ENCODE measurements around the gene SH2D5.
"Not testable (repeated sequence)": the region's sequence is repeated elsewhere in the genome, so short reads cannot be mapped to it uniquely, and the experiment has no call there.

Gene SH2D5

DNA sequence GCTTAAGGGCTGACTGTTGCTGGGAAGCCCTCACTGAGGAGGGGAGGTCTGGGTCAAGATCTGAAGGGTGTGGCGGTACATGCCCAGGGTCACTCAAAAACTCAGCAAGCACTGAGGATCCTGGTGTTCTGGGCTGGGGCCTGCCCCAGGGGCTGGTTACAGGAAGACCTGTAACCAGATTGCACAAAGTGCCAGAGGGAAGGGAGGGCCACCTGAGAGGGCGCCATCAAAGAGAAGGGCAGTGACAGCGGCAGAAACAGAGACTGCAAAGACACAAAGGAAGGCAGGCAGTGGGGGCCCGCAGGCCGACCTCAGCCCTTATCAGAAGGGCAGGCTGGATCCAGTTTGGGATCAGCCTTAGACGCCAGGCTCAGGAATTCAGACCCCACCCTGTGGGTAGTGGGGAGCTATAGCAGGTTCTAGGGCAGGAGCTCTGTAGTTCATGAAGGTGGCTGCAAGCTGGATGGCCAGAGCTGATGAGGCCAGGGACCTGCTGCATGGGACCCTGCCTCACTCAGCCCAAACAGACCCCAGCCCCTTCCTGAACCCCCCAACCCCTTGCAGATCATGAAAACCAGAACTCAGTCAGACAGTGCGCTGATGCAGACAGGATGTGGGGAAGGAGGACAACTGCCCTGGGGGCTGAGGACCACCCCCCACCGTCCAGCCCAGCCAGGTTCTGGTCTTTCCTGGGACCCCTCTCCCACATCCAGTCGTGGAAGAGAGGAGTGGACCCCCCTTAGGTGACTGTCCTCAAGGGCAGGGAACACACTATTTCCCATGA is 3.9 kb downstream of the SH2D5 start:
- DNase-seq (ENCODE audit: low spot score) = no peak

DNA sequence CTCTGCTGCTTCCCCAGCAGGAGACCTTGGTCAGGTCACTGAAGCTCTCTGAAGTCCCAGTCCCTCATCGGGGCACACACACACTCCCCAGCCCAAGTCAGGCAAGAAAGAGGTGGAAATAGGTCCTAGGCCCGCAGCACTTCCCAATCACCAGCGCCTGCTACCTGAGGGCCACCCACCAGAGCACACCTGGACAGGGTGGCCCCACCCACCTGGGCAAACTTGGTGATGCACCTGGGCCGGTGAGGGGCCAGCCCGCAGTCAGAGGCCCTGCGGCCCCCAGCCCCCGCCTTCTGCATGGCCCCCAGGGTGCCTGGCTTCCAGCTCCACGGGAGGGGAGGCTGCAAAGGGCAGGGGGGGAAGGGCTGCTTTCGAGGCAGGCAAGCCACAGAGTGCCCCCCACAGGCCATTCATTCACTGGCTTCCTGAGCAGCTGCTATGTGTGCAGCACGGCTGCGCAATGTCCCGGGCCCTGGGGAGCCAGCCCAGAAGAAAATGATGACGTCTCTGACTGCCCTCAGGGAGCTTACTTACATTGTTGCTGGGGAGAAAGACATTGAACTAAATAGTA is 4.7 kb downstream of the SH2D5 start:
- no peak for DNase-seq (ENCODE audit: low spot score)

DNA sequence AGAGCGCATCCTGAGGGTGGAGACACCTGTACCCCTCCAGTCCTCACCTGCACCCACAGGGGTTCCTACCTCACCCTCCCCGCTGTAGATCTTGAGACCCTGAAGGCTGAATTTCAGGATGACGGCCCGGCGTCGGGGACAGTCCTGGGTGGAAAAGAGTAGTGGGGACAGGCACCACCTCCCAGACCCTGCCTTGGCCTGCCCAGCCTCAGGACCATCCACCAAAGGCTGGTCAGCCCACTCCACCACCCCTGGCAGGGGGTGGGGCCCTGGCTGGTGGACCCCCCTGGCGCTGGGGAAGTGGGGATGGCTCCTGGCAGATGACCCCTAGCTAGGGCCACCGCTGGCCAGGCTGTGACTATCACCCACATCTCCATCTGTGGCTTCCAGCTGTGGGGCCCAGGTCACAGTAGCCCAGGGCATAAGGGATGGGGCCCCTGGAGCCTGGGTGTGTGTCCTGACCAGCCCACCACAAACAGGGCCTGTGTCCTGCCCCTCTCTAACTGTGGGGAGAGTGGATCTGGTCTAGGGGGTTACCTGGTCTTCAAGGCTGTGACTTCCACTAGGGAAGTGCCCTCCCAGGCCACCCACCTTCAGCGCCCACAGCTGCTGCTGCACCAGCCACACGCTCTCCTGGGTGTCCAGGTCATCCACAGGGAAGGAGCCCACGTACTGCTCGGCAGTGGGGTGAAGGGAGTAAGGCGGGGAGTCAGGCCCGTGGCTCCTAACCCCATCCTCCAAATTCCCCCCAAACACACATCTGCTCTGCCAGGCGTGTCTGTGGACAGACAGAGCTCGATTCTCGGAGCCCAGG is 5.4 kb downstream of the SH2D5 start:
- no peak for DNase-seq (ENCODE audit: low spot score)

- DNase-seq (ENCODE audit: low spot score) = no peak
These were observed 6.2 kb downstream of the SH2D5 start for GRCh38 chr1:20726118-20726911.

GRCh38 chr1:20725189-20726117 is 7.0 kb downstream of the SH2D5 start:
- no peak for DNase-seq (ENCODE audit: low spot score)

DNA sequence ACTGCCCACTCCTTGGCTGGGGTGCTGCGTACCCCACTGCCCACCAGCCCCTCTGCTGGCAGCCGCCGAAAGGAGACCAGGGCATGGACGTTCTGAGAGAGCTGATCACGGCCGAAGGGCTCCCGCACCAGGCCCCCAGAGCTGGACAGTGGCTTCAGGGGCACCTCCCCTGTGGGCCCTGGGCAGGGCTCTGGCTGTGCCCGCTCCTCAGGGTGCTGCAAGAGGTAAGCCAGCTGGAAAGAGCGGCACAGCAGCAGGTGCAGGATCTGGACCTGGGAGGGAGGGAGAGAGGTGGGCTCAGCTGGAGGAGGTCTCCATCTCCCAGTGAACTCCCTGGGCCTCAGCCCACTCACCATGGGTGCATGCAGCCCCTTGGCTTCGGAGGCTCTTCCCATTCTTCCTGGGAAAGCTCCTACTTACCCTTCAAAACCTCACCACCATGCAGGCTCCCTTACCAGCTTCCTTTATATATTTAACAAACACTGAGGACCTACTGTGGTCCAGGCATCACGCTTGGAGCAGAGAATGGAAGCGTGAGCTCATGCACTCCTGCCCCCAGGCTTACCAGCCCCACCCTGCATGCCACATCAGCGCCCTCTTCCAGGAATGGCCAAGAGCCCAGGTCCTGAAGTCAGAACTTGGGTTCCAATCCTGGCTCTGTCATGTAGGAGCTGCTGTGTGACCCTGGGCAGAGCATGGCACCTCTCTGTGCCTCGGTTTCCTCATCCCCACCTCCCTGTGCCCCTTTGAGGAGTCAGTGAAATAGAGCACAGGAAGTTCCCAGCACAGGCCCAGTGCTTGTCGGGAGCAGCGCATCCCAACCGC is 7.9 kb downstream of the SH2D5 start:
- DNase-seq (ENCODE audit: low spot score) = no peak

GRCh38 chr1:20723537-20724363 is 8.8 kb downstream of the SH2D5 start:
- DNase-seq (ENCODE audit: low spot score) = no peak

GRCh38 chr1:20723159-20723536 is 9.4 kb downstream of the SH2D5 start:
- DNase-seq (ENCODE audit: low spot score) = no peak

DNA sequence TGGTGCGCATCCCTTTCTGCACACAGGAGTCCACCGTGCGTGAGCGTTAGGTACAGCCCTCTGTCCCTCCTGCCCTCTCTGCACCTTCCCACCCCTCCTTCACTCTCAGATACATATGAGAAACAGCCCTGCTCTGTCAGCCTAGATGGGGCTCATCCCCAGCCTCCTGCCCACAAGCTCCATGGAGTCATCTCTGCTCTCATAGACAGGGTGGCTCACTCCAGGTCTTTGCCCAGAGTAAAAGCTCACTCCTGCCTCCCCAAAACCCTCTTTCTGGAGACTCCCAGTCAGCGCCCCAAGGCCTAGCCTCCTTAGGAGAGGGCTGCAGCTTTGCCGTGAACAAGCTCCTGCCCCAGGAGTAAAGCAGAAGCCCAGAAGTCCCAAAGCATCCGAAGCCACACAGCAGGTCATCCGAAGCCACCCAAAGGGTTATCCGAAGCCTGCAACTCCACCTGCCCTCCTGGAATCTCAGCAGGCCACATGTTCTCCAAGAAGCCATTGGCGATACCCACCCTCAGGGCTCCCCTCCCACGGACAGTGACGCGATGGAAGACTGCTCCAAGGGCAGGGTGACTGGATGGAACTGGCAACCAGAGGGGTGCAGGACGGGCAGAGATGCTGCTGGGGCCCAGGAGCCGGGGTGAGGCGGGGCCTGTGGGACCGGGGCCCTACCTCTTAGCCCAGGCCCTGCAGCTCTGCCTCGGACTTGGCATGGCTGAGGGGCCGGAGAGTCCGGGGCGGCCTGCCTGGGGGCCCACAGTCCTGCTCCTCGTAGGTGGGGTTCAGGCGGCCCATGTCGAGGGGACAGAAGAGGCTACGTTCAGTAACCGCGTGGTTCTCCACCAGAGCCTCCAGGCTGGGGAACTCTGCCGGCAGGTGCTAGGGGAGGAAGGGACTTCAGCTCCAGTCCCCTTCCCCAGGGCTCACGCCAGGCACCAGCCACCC is 11.1 kb downstream of the SH2D5 start:
- no peak for DNase-seq (ENCODE audit: low spot score)

GRCh38 chr1:20720631-20721091 is 11.8 kb downstream of the SH2D5 start:
- DNase-seq (ENCODE audit: low spot score) = no peak

DNA sequence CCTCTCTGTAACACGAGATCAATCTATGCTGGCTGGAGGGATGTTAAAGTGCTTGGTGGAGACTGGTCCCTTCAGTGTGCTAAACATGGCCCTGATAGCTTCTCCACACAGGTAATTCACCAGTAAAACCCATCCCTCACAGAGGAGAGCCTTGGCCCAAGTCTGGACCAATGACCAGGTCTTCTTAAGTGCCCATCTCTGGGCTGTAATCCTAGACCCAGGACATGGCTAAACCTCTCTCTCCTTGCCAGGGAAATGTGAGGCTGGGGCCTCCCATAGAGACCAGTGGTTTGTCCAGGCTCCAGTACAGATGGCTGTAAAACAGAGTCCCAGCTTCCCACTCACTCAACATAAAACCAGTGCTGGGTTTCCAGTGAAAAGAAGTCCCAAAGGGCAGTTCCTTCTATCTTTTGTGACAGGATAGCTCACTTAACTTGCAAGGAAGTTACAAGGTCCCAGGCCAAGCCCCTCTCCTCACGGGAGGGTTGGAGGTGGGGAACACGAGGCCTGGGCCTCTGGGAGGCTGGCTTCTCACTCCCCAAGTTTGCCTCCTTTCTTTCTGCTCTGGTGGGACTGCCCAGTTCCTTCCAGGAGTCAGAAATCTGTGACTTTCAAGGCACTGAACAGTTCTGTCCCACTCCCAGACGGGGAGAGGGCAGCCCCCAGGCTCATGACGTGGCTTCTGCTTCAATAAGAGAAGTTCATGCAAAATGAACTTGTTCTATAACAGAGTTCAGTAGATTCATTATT is 12.5 kb downstream of the SH2D5 start:
- no peak for DNase-seq (ENCODE audit: low spot score)

- no peak for DNase-seq (ENCODE audit: low spot score)
These were observed 13.2 kb downstream of the SH2D5 start for GRCh38 chr1:20719261-20719660.

- DNase-seq (ENCODE audit: low spot score) = not testable (repeated sequence)
These were observed 14.1 kb downstream of the SH2D5 start for GRCh38 chr1:20718343-20718882.

DNA sequence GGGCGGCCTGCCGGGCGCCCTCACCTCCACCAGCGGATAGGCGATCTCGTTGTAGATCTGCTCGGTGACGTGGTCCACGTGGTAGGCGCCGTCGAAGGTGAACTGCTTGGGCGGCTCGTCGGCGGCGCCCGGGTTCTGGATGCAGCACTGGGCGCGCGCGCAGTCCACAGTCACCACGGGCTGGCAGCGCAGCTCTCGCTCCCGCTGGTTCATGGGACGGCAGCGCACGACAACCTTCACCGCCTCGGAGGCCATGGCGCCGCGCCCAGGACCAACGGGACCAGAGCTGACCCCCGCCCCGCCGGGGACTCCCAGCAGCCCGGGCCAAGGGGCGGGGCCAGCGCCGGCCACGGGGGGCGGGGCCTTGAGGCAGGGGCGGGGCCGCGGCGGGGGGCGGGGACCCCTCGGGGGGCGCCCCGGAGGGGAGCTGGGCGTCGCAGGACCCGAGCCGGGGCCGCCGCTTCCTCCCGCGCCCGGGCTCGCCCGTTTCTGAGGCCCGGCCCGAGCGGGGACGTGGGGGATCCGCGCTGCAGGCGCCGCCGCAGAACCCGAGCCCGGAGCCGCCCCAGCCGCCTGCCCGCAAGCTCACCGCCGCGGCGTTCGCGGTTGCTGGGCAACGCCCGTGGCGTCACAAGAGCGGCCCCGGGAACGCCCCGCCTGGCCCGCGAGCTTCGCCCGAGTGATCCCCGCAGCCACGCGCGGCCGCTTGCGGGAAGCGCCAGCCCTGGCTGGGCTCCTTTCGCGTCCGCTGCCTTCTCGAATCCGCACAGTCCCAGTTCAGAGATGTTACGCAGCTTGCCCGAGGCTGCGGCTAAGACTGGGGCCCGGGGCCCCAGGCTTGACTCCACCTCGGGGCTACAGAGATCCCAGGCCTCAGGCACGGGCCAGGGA is 14.8 kb downstream of the SH2D5 start, which contains the start of gene KIF17:
TSS of gene KIF17 (minus strand) at position 556 of the 891 bp plus-strand sequence. CDS start at position 255, 301 bp downstream.
- peak; percentile 59 for DNase-seq (ENCODE audit: low spot score)

GRCh38 chr1:20716232-20716631 is 16.3 kb downstream of the SH2D5 start:
- no peak for DNase-seq (ENCODE audit: low spot score)

- no peak for DNase-seq (ENCODE audit: low spot score)
These were observed 17.1 kb downstream of the SH2D5 start for GRCh38 chr1:20715406-20715805.
